ENCODE data around the gene INTS3.

The INTS3 gene

DNA sequence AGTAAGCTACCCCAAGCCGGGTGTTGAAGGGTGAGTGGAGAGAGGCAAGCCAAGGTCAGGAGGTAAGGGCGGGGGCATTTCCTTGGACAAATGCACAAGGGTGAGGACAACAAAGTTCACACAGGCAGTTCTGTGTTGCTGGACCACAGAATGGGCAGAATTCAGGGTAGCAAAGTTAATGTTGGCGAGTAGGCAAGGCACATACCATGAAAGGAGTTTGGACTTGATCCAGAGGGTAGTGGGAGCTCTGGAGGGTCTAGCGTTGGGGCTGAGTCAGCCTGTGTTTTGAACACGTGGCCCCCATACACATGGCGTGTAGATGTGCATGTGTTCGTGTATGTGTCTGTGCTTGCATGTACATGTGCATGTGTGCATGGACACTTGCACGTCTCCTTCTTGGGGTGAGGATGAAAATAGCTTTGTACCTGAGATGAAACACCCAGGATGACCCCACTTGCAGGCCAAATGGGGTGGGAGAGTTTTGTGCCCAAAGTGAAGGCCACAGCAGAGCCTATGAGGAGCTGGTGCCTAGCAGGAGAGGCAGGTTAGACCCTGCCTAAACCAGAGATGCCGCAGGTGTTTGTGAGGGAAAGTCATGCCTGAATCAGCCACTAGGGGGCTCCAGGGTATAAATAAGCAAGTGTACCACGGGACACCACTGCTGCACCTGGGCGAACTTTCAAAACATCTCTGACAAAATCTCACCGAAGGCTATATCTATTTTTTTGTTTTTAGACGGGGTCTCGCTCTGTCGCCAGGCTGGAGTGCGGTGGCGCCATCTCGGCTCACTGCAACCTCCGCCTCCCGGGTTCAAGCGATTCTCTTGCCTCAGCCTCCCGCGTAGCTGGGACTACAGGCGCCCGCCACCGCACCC is 69.2 kb downstream of the INTS3 start:
- peaks cover 0 to 4% of the 10 kb centered on the region in 2 experiments; a peak in 1 of 3 replicates for H3K36me3 ChIP-seq (ENCODE audit: control insufficient read depth in 2 of 2, insufficient read depth in 1 of 2, low read length in 2 of 2)
- H3K9me3 ChIP-seq (ENCODE audit: control insufficient read depth, insufficient read depth, low read depth, low read length) = no peaks in the 10 kb centered on the region
- no peak overlapping the region for H3K27ac ChIP-seq (ENCODE audit: extremely low read depth, low read depth, low read length)
- CTCF ChIA-PET = interaction anchor here (0.6 to 4.4 kb wide), 33 partner anchors 10 to 1232 kb away, joined by 3 to 46 read pairs (median 5); partner anchors contain the start of genes CREB3L4, DENND4B, GATAD2B and RAB13
- no peak overlapping the region for H3K4me3 ChIP-seq (ENCODE audit: low read depth, low read length)
- POLR2A ChIA-PET = interaction anchor here (0.7 to 1.9 kb wide), 4 partner anchors 13 to 181 kb away, joined by 3 to 8 read pairs (median 4); partner anchors contain the start of genes CREB3L4 and JTB
- TF ChIP-seq MZF1 (tag by site-specific recombination; IDR thresholded peaks at IDR 0.05; ENCODE audit: borderline replicate concordance) (no peak), ZNF2 (tag by site-specific recombination; IDR thresholded peaks at IDR 0.05) (peak; percentile 88), ZEB2 (tag by site-specific recombination; IDR thresholded peaks at IDR 0.05) (0 out of 2 replicates have a peak, but pooled peaks have one; percentile 48), ZSCAN30 (tag by site-specific recombination; IDR thresholded peaks at IDR 0.05) (peak; percentile 63; the same call in 1 of the 2 replicates), SCRT2 (tag by site-specific recombination; IDR thresholded peaks at IDR 0.05) (peak; percentile 95), ZNF121 (tag by site-specific recombination; IDR thresholded peaks at IDR 0.05) (peak; percentile 21; the same call in 1 of the 2 replicates), SCRT1 (tag by site-specific recombination; IDR thresholded peaks at IDR 0.05; ENCODE audit: borderline replicate concordance) (peak; percentile 92), ZNF280D (tag by site-specific recombination; IDR thresholded peaks at IDR 0.05) (0 out of 2 replicates have a peak, but pooled peaks have one; percentile 29), ZNF426 (tag by site-specific recombination; IDR thresholded peaks at IDR 0.05) (no peak), SP7 (tag by site-specific recombination; IDR thresholded peaks at IDR 0.05) (no peak), ZNF654 (tag by site-specific recombination; IDR thresholded peaks at IDR 0.05; ENCODE audit: low read depth) (peak; percentile 67), ZNF792 (tag by site-specific recombination; IDR thresholded peaks at IDR 0.05) (no peak), ZNF211 (tag by site-specific recombination; IDR thresholded peaks at IDR 0.05; ENCODE audit: low read depth) (no peak)
- TF ChIP-seq, protein P1, sequence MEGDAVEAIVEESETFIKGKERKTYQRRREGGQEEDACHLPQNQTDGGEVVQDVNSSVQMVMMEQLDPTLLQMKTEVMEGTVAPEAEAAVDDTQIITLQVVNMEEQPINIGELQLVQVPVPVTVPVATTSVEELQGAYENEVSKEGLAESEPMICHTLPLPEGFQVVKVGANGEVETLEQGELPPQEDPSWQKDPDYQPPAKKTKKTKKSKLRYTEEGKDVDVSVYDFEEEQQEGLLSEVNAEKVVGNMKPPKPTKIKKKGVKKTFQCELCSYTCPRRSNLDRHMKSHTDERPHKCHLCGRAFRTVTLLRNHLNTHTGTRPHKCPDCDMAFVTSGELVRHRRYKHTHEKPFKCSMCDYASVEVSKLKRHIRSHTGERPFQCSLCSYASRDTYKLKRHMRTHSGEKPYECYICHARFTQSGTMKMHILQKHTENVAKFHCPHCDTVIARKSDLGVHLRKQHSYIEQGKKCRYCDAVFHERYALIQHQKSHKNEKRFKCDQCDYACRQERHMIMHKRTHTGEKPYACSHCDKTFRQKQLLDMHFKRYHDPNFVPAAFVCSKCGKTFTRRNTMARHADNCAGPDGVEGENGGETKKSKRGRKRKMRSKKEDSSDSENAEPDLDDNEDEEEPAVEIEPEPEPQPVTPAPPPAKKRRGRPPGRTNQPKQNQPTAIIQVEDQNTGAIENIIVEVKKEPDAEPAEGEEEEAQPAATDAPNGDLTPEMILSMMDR (tag by site-specific recombination; IDR thresholded peaks at IDR 0.05) = peak; percentile 78
- no peaks in the 10 kb centered on the region for H3K4me1 ChIP-seq (ENCODE audit: control insufficient read depth, insufficient read depth, low read length)

- CTCF ChIA-PET = interaction anchor here (0.6 to 4.4 kb wide), 18 partner anchors 11 to 187 kb away, joined by 3 to 46 read pairs (median 4); partner anchors contain the start of genes CREB3L4, DENND4B, GATAD2B and JTB
- no peak overlapping the region for H3K27ac ChIP-seq (ENCODE audit: extremely low read depth, low read depth, low read length)
- no peaks in the 10 kb centered on the region for H3K9me3 ChIP-seq (ENCODE audit: control insufficient read depth, insufficient read depth, low read depth, low read length)
- POLR2A ChIA-PET = interaction anchor here (1.6 to 1.9 kb wide), 3 partner anchors 169 to 192 kb away, joined by 5 to 8 read pairs (median 8); partner anchors contain the start of genes CREB3L4, JTB and RPS27
- no peak overlapping the region for H3K4me3 ChIP-seq (ENCODE audit: low read depth, low read length)
- peaks cover 0 to 14% of the 10 kb centered on the region in 2 experiments; a peak in 1 of 3 replicates for H3K36me3 ChIP-seq (ENCODE audit: control insufficient read depth in 2 of 2, insufficient read depth in 1 of 2, low read length in 2 of 2)
- no peaks in the 10 kb centered on the region for H3K4me1 ChIP-seq (ENCODE audit: control insufficient read depth, insufficient read depth, low read length)
- TF ChIP-seq ZNF677 (tag by site-specific recombination; IDR thresholded peaks at IDR 0.05) = no peak
- no peak for TF ChIP-seq ZBTB11 (tag by site-specific recombination; conservative IDR thresholded peaks at IDR 0.05; ENCODE audit: low read depth)
- TF ChIP-seq, protein P2, sequence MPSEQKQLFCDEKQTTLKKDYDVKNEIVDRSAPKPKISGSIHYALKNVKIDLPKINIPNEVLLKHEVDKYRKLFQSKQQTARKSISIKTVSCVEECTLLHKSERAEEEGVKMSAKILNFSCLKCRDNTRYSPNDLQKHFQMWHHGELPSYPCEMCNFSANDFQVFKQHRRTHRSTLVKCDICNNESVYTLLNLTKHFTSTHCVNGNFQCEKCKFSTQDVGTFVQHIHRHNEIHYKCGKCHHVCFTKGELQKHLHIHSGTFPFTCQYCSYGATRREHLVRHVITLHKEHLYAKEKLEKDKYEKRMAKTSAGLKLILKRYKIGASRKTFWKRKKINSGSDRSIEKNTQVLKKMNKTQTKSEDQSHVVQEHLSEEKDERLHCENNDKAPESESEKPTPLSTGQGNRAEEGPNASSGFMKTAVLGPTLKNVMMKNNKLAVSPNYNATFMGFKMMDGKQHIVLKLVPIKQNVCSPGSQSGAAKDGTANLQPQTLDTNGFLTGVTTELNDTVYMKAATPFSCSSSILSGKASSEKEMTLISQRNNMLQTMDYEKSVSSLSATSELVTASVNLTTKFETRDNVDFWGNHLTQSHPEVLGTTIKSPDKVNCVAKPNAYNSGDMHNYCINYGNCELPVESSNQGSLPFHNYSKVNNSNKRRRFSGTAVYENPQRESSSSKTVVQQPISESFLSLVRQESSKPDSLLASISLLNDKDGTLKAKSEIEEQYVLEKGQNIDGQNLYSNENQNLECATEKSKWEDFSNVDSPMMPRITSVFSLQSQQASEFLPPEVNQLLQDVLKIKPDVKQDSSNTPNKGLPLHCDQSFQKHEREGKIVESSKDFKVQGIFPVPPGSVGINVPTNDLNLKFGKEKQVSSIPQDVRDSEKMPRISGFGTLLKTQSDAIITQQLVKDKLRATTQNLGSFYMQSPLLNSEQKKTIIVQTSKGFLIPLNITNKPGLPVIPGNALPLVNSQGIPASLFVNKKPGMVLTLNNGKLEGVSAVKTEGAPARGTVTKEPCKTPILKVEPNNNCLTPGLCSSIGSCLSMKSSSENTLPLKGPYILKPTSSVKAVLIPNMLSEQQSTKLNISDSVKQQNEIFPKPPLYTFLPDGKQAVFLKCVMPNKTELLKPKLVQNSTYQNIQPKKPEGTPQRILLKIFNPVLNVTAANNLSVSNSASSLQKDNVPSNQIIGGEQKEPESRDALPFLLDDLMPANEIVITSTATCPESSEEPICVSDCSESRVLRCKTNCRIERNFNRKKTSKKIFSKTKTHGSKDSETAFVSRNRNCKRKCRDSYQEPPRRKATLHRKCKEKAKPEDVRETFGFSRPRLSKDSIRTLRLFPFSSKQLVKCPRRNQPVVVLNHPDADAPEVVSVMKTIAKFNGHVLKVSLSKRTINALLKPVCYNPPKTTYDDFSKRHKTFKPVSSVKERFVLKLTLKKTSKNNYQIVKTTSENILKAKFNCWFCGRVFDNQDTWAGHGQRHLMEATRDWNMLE (tag by site-specific recombination; conservative IDR thresholded peaks at IDR 0.05; ENCODE audit: low read depth) = no peak
Measured at GRCh38 chr1:153798468-153798780, 70.6 kb downstream of the INTS3 start.
